ENCODE data around the gene ABCC10.
A peak's percentile ranks its signal among the peaks of the same experiment; 100 is the strongest.

ABCC10 gene

GRCh38 chr6:43475516-43475915 is 48.2 kb downstream of the ABCC10 start:
- Histone ChIP-seq H3K9me3 (ENCODE audit: low read length) (no peaks in the 10 kb centered on the region), H3K4me2 (ENCODE audit: low read length) (no peak overlapping the region), H3K9ac (ENCODE audit: low read length) (no peak overlapping the region), H3K36me3 (ENCODE audit: insufficient read depth, low read length) (no peaks in the 10 kb centered on the region), H3F3A (ENCODE audit: insufficient read depth, low read length) (no peaks in the 10 kb centered on the region), H3K27ac (ENCODE audit: low read depth, low read length, poor library complexity, severe bottlenecking) (no peak overlapping the region), H3K4me3 (ENCODE audit: low read depth, low read length, poor library complexity, severe bottlenecking) (no peak overlapping the region), H4K20me1 (ENCODE audit: insufficient read depth, low read length) (no peaks in the 10 kb centered on the region), H3K9me2 (ENCODE audit: low read depth, low read length) (no peaks in the 10 kb centered on the region), H3K79me2 (ENCODE audit: insufficient read depth, low read length) (no peaks in the 10 kb centered on the region), H3K4me1 (ENCODE audit: insufficient read depth, low read length, severe bottlenecking) (peaks cover 24% of the 10 kb centered on the region), H3K27me3 (ENCODE audit: insufficient read depth, low read length) (no peaks in the 10 kb centered on the region), H2AFZ (ENCODE audit: low read length) (no peak overlapping the region)
- no peak for TF ChIP-seq CTCF (IDR thresholded peaks at IDR 0.05; ENCODE audit: low read length)
- TF ChIP-seq EZH2 (IDR thresholded peaks at IDR 0.05; ENCODE audit: borderline replicate concordance, low read length): no peak

- Histone ChIP-seq H3K79me2 (ENCODE audit: insufficient read depth, low read length) (no peaks in the 10 kb centered on the region), H2AFZ (ENCODE audit: low read length) (peak overlapping the region; percentile 50), H3K27me3 (ENCODE audit: insufficient read depth, low read length) (no peaks in the 10 kb centered on the region), H3K4me3 (ENCODE audit: low read depth, low read length, poor library complexity, severe bottlenecking) (peak overlapping the region; percentile 72), H3F3A (ENCODE audit: insufficient read depth, low read length) (no peaks in the 10 kb centered on the region), H3K9ac (ENCODE audit: low read length) (peak overlapping the region; percentile 41), H3K36me3 (ENCODE audit: insufficient read depth, low read length) (no peaks in the 10 kb centered on the region), H3K9me2 (ENCODE audit: low read depth, low read length) (no peaks in the 10 kb centered on the region), H3K9me3 (ENCODE audit: low read length) (no peaks in the 10 kb centered on the region), H3K4me2 (ENCODE audit: low read length) (peak overlapping the region; percentile 87), H4K20me1 (ENCODE audit: insufficient read depth, low read length) (no peaks in the 10 kb centered on the region), H3K27ac (ENCODE audit: low read depth, low read length, poor library complexity, severe bottlenecking) (no peak overlapping the region), H3K4me1 (ENCODE audit: insufficient read depth, low read length, severe bottlenecking) (peaks cover 36% of the 10 kb centered on the region)
- TF ChIP-seq EZH2 (IDR thresholded peaks at IDR 0.05; ENCODE audit: borderline replicate concordance, low read length) (no peak), CTCF (IDR thresholded peaks at IDR 0.05; ENCODE audit: low read length) (no peak)
Measured at GRCh38 chr6:43476746-43477145, 49.4 kb downstream of the ABCC10 start.

- peaks cover 42% of the 10 kb centered on the region for H3K4me1 ChIP-seq (ENCODE audit: insufficient read depth, low read length, severe bottlenecking)
- peak within 1 kb of the TSS; percentile 72 for H3K4me3 ChIP-seq (ENCODE audit: low read depth, low read length, poor library complexity, severe bottlenecking)
- TF ChIP-seq EZH2 (IDR thresholded peaks at IDR 0.05; ENCODE audit: borderline replicate concordance, low read length) (no peak), CTCF (IDR thresholded peaks at IDR 0.05; ENCODE audit: low read length) (no peak)
- no peaks in the 10 kb centered on the region for H3K9me3 ChIP-seq (ENCODE audit: low read length)
- H2AFZ ChIP-seq (ENCODE audit: low read length): peak within 1 kb of the TSS; percentile 50
- peak within 1 kb of the TSS; percentile 71 for H3K9ac ChIP-seq (ENCODE audit: low read length)
- H3F3A ChIP-seq (ENCODE audit: insufficient read depth, low read length): no peaks in the 10 kb centered on the region
- no peaks in the 10 kb centered on the region for H3K36me3 ChIP-seq (ENCODE audit: insufficient read depth, low read length)
- no peaks in the 10 kb centered on the region for H3K79me2 ChIP-seq (ENCODE audit: insufficient read depth, low read length)
- H3K9me2 ChIP-seq (ENCODE audit: low read depth, low read length): no peaks in the 10 kb centered on the region
- peak within 1 kb of the TSS; percentile 29 for H3K27ac ChIP-seq (ENCODE audit: low read depth, low read length, poor library complexity, severe bottlenecking)
- H3K27me3 ChIP-seq (ENCODE audit: insufficient read depth, low read length): no peaks in the 10 kb centered on the region
- no peaks in the 10 kb centered on the region for H4K20me1 ChIP-seq (ENCODE audit: insufficient read depth, low read length)
- peak within 1 kb of the TSS; percentile 87 for H3K4me2 ChIP-seq (ENCODE audit: low read length)
Measured at GRCh38 chr6:43477235-43478007, 50.1 kb downstream of the ABCC10 start, which contains the start of gene TJAP1. TSS of gene TJAP1 (plus strand) at chr6:43477570. CDS start at chr6:43499002, 21,432 bp downstream.

Measured in OCI-LY1 (cell line).